ENCODE measurements around the gene STK10.

STK10 gene

DNA sequence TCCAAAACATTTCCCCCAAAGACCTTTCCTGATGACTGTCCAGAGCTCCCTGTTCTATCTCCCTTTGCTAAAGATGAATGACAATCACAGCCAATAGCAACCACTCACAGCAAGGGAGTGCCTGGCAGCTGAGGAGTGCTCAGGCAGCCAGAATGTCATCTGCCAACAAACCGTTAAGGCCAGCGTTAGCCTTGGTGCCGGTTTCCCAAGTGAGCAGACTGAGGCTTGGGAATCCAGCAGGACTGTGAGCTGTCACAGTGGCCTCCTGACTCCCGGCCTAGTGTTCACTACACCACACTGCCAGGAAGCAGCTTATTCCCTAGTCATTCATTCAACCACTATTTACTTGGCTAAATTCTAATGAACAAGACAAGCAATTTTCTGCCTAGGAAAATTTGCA lies 24.7 kb downstream of the STK10 start:
- Histone ChIP-seq H3K4me1 (ENCODE audit: low read depth, poor library complexity, severe bottlenecking) (no peaks in the 10 kb centered on the region), H3K4me3 (IDR thresholded peaks at IDR 0.05; ENCODE audit: insufficient read depth, low read depth, low read length) (no peak overlapping the region), H3K27me3 (ENCODE audit: insufficient read depth, low read depth) (no peaks in the 10 kb centered on the region), H3K4me2 (no peak overlapping the region), H2AFZ (ENCODE audit: low read depth) (no peak overlapping the region), H3K79me2 (ENCODE audit: insufficient read depth, low read depth) (no peaks in the 10 kb centered on the region), H3K36me3 (ENCODE audit: insufficient read depth) (no peaks in the 10 kb centered on the region), H3K9ac (no peak overlapping the region), H4K20me1 (ENCODE audit: insufficient read depth) (no peaks in the 10 kb centered on the region), H3K27ac (no peak overlapping the region)
- no peak for TF ChIP-seq CTCF (conservative IDR thresholded peaks at IDR 0.05; ENCODE audit: low read depth, low read length)

- Histone ChIP-seq H3K27me3 (ENCODE audit: insufficient read depth, low read depth) (no peaks in the 10 kb centered on the region), H3K4me3 (IDR thresholded peaks at IDR 0.05; ENCODE audit: insufficient read depth, low read depth, low read length) (no peak overlapping the region), H3K4me2 (no peak overlapping the region), H3K9ac (no peak overlapping the region), H2AFZ (ENCODE audit: low read depth) (no peak overlapping the region), H3K79me2 (ENCODE audit: insufficient read depth, low read depth) (no peaks in the 10 kb centered on the region), H3K27ac (no peak overlapping the region), H4K20me1 (ENCODE audit: insufficient read depth) (no peaks in the 10 kb centered on the region), H3K36me3 (ENCODE audit: insufficient read depth) (no peaks in the 10 kb centered on the region), H3K4me1 (ENCODE audit: low read depth, poor library complexity, severe bottlenecking) (no peaks in the 10 kb centered on the region)
- no peak for TF ChIP-seq CTCF (conservative IDR thresholded peaks at IDR 0.05; ENCODE audit: low read depth, low read length)
Measured at GRCh38 chr5:172162987-172163343, 25.1 kb downstream of the STK10 start.

DNA sequence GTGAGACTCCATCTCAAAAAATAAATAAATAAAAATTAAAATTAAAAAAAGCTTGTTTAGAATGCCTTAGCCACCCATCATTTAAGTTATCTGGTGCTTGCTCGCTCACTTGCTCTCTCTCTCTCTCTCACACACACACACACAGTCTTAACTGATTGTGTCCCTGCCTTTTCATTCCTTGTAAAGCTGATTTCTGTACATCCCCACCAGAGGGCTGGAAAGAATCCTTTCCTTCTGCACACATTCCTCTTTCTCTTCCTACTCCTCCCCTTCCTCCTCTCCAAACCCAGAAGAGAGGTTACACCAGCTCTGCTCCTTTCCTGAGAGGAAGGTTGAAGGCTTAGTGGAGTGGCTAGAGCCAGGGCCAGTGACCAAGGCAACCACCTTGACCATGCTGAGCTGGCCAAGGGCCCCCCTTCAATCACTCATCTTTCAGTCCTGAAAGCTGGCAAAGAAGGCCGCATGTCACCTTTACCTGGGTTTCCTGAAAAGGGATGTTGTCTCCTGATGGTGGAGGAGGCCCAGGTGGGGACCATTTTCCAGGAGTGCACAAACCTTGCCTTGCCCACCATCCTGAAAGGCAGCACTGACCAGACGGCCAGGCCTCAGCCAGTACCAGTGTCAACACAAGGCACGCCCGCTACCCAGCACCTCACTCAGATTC lies 25.6 kb downstream of the STK10 start:
- Histone ChIP-seq H3K9ac (no peak overlapping the region), H3K36me3 (ENCODE audit: insufficient read depth) (no peaks in the 10 kb centered on the region), H3K79me2 (ENCODE audit: insufficient read depth, low read depth) (no peaks in the 10 kb centered on the region), H4K20me1 (ENCODE audit: insufficient read depth) (no peaks in the 10 kb centered on the region), H3K4me3 (IDR thresholded peaks at IDR 0.05; ENCODE audit: insufficient read depth, low read depth, low read length) (no peak overlapping the region), H3K27me3 (ENCODE audit: insufficient read depth, low read depth) (no peaks in the 10 kb centered on the region), H3K4me1 (ENCODE audit: low read depth, poor library complexity, severe bottlenecking) (no peaks in the 10 kb centered on the region), H2AFZ (ENCODE audit: low read depth) (no peak overlapping the region), H3K4me2 (no peak overlapping the region), H3K27ac (no peak overlapping the region)
- no peak for TF ChIP-seq CTCF (conservative IDR thresholded peaks at IDR 0.05; ENCODE audit: low read depth, low read length)

- Histone ChIP-seq H3K4me3 (IDR thresholded peaks at IDR 0.05; ENCODE audit: insufficient read depth, low read depth, low read length) (no peak overlapping the region), H3K27ac (no peak overlapping the region), H3K9ac (no peak overlapping the region), H3K36me3 (ENCODE audit: insufficient read depth) (no peaks in the 10 kb centered on the region), H3K4me2 (no peak overlapping the region), H3K27me3 (ENCODE audit: insufficient read depth, low read depth) (no peaks in the 10 kb centered on the region), H3K79me2 (ENCODE audit: insufficient read depth, low read depth) (no peaks in the 10 kb centered on the region), H3K4me1 (ENCODE audit: low read depth, poor library complexity, severe bottlenecking) (peaks cover 3% of the 10 kb centered on the region), H4K20me1 (ENCODE audit: insufficient read depth) (no peaks in the 10 kb centered on the region), H2AFZ (ENCODE audit: low read depth) (no peak overlapping the region)
- no peak for TF ChIP-seq CTCF (conservative IDR thresholded peaks at IDR 0.05; ENCODE audit: low read depth, low read length)
Measured at GRCh38 chr5:172160506-172160905, 27.5 kb downstream of the STK10 start.

Measured in KMS-11 (cell line).